ENCODE measurements around the gene CLIC3.
"Not testable (repeated sequence)": the region's sequence is repeated elsewhere in the genome, so short reads cannot be mapped to it uniquely, and the experiment has no call there.

The CLIC3 gene

GRCh38 chr9:137016436-137016835 is 20.1 kb upstream of the CLIC3 start:
- DNase-seq = no peak

GRCh38 chr9:137015976-137016375 is 19.6 kb upstream of the CLIC3 start:
- DNase-seq = no peak

- DNase-seq = no peak
Measured at GRCh38 chr9:137015540-137015930, 19.2 kb upstream of the CLIC3 start.

GRCh38 chr9:137014776-137015539 is 18.6 kb upstream of the CLIC3 start:
- DNase-seq = no peak

- no peak for DNase-seq
Measured at GRCh38 chr9:137014166-137014565, 17.8 kb upstream of the CLIC3 start.

GRCh38 chr9:137013571-137013940 is 17.2 kb upstream of the CLIC3 start:
- no peak for DNase-seq

- no peak for DNase-seq
Measured at GRCh38 chr9:137012694-137013570, 16.6 kb upstream of the CLIC3 start.

GRCh38 chr9:137011907-137012675 is 15.7 kb upstream of the CLIC3 start:
- DNase-seq = no peak

- no peak for DNase-seq
Measured at GRCh38 chr9:137011156-137011555, 14.8 kb upstream of the CLIC3 start.

- no peak for DNase-seq
Measured at GRCh38 chr9:137009938-137010732, 13.8 kb upstream of the CLIC3 start.

- no peak for DNase-seq
Measured at GRCh38 chr9:137009217-137009616, 12.8 kb upstream of the CLIC3 start.

- no peak for DNase-seq
Measured at GRCh38 chr9:137008312-137008711, 11.9 kb upstream of the CLIC3 start.

GRCh38 chr9:137007816-137008270 is 11.5 kb upstream of the CLIC3 start:
- no peak for DNase-seq

- DNase-seq = no peak
Measured at GRCh38 chr9:137007108-137007815, 10.9 kb upstream of the CLIC3 start.

GRCh38 chr9:137006116-137007003 is 10.0 kb upstream of the CLIC3 start:
- no peak for DNase-seq

GRCh38 chr9:137004285-137004684 is 7.9 kb upstream of the CLIC3 start:
- not testable (repeated sequence) for DNase-seq

- no peak for DNase-seq
Measured at GRCh38 chr9:137002646-137003041, 6.3 kb upstream of the CLIC3 start.

- no peak for DNase-seq
Measured at GRCh38 chr9:137001857-137002645, 5.7 kb upstream of the CLIC3 start.

GRCh38 chr9:137000177-137000930 is 4.0 kb upstream of the CLIC3 start:
- DNase-seq = peak; percentile 61

Measured in HCEC 1CT (cell line).